NOMO-1 (cell line): ENCODE data around the gene SLC12A3.
A peak's percentile ranks its signal among the peaks of the same experiment; 100 is the strongest.

ENCODE experiments used
- DNase-seq, 2 experiments: peaks; one replicate each; lab custom pipeline; 2025; ENCODE audit not compliant: unreplicated experiment in 2 of 2; lab: John Stamatoyannopoulos, UW

Gene SLC12A3

GRCh38 chr16:56886826-56887225, 21.8 kb downstream of the SLC12A3 start:
- DNase-seq = no peak

DNA sequence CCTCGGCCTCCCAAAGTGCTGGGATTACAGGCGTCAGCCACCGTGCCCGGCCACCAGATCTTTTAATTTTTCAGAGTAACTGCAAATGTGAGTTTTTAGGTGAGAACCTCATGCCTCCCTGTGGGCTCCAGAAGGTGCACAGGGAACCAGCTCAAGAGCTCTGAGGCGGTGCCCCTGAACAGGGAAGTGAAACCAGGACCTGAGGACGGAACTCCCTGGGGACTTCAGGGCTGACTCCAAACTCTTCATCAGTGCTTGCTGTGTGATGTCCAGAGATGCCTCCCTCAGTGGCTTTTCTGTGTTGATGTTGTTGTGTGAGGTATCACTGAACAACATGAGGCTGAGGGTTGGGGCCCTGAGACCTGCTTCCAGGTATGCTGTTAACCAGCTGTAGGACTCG, 23.8 kb downstream of the SLC12A3 start:
- DNase-seq = peak; percentile 72 to 91

GRCh38 chr16:56889206-56889605, 24.2 kb downstream of the SLC12A3 start:
- no peak for DNase-seq

GRCh38 chr16:56891685-56892084, 26.7 kb downstream of the SLC12A3 start:
- DNase-seq = no peak

- DNase-seq = no peak
Observed at GRCh38 chr16:56892705-56893104, 27.7 kb downstream of the SLC12A3 start.

DNA sequence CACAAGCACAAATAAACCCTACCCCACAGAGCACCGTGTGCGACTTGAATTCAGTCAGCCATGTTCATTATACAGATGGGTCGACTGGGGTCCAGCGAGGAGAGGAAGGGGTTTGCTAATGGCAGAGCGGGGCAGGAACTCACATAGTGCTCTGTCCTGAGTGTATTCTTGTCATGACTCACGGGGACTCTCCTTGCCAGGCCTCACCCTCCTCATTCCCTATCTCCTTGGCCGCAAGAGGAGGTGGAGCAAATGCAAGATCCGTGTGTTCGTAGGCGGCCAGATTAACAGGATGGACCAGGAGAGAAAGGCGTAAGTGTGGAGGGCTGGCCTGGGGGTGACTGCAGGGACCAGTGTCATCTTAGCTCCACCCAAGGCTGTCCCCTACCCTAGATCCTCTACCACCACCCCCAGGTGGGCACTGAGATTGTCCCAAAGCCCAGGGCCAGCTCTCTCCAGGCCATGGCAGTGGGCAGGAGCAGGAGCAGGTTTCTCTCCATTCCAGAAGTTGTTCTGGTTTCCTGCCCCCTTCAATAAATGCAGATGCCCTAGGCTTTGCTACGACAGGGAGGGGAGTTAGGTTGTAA, 29.4 kb downstream of the SLC12A3 start:
- no peak for DNase-seq

DNA sequence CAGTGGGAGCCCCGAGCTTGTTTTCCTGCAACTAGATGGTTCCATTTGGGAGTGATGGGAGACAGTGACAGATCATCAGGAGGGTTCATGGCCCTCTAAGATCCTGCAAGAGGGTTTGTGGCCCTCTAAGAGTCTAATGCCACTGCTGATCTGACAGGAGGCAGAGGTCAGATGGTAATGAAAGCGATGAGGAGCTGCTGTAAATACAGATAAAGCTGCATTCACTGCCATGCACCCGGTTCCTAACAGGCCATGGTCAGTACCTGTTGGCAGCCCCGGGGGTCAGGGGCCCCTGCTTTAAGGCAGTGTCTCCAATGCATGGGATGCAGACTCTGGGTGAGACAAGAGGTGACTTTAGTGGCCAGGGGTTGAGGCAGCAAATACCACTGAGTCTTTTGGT, 30.8 kb downstream of the SLC12A3 start:
- DNase-seq = no peak

DNA sequence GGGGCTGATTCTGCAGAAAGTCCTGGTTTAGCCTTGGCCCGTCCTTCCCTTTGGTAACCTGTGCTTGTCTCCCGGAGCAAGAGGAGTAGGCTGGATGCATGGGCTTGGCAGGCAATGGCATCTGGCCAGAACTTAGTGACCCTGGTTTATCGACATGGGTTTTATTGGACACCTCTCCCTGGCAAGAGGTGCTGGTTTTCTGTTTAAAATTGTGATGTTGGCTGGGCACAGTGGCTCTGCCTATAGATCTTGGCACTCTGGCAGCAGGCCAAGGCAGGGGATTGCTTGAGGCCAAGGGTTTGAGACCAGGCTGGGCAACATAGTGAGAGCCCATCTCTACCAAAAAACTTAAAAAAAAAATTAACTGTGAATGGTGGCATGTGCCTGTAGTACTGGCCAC, 31.2 kb downstream of the SLC12A3 start:
- no peak for DNase-seq

GRCh38 chr16:56897026-56897799, 32.2 kb downstream of the SLC12A3 start:
- DNase-seq = no peak

- no peak for DNase-seq
Observed at GRCh38 chr16:56898847-56899246, 33.8 kb downstream of the SLC12A3 start.

GRCh38 chr16:56903866-56904265, 38.9 kb downstream of the SLC12A3 start:
- DNase-seq = no peak

GRCh38 chr16:56907401-56907800, 42.4 kb downstream of the SLC12A3 start:
- no peak for DNase-seq

DNA sequence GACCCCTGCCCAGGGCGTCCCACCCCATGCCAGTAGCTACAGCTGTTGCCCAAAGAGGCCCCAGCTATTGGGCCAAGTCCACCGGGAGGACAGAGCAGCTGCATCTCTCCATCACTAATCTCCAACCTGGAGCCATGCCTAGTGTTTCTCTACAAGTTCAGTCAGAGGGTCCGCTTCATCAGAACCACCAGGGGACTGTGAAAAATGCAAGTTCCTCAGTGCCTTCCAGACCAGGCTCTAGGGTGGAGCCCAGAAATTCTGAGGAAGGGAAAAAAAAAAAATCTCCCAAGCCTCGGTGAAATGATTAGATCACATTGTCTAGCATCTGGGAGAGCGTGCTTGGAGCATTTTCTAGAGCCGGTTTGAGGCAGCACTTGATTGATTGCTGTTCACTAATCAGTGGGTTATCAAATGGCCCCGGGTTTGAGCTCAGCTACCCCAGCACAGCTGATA, 44.5 kb downstream of the SLC12A3 start:
- no peak for DNase-seq

GRCh38 chr16:56910112-56910511, 45.1 kb downstream of the SLC12A3 start:
- no peak for DNase-seq

- DNase-seq = peak; percentile 57 to 68
Observed at GRCh38 chr16:56910654-56911539, 45.9 kb downstream of the SLC12A3 start.

DNA sequence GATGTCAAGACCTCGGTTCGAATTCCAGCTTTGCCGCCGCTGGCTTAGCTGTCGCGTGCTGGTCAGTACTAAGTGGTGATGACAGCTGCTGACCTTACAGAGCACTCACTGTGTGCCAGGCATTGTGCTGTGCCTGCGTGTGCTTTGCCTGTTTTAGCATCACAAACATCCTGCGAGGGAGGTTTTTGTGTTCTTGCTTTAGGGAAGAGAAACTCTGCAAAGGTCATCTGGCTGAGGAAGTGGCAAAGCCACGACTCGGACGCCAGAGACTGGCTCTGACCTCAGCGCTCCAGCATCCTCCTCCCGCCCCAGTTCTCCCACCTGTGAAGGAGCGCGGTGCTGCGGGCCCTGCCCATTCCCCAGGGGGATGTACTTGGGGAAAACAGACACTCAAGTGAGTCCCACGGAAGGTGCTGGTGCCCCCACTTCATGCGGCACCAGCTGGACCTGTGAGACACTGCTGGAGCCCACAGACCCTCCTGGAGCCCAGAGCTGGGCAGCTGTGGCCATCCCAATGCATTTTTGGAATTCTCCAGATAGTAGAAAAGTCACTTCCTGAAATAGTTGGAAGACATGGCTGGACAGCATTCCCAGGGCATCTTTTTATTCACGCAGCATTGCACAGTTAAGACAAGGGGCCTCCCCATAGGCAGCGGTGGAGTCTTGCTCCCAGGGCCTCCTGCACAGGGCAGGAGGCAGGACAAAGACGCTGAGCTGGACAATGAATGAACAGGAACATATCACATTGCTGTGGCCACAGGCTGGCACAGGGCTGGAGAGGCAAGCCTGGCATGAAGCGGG, 47.0 kb downstream of the SLC12A3 start:
- DNase-seq = peak; percentile 41 to 71

DNA sequence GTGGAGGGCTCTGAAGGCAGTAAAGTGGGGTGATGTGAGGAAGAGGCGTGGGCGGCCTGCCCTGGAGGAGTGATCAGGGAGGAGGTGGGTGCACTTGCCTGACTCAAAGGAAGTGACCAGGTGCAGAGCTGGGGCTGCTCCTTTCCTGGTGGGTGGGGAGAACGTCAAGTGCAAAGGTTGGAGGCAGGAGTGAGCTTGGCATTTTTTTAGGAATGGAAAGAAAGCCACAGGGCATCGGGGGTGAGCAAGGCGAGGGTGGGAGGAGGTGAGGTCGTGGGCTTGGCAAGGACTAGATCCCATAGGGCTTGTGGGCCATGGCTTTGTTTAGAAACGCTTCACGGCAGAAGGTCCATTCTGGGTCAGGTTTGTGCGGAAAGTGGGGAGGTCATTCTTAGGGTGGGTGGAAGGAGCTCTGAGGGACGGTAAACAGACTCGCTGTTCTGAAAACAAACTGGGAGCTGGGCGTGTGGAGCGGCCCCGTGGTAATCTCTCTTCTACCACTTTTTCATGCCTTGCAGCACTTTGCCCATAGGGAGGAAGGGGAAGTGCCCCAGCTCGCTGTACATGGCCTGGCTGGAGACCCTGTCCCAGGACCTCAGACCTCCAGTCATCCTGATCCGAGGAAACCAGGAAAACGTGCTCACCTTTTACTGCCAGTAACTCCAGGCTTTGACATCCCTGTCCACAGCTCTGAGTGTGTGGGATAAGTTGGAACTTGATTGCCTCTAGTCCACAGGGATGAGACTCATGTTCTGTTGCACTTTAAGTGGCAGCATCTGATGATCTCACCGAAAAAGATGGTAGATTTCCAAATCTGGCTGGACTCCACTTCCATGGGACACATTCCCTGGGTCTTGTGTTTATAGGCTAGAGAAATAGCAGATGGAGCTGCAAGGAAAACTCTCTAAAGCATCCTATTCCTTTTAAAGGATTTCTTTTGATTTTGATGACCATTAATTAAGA, 48.0 kb downstream of the SLC12A3 start:
- DNase-seq = no peak

DNA sequence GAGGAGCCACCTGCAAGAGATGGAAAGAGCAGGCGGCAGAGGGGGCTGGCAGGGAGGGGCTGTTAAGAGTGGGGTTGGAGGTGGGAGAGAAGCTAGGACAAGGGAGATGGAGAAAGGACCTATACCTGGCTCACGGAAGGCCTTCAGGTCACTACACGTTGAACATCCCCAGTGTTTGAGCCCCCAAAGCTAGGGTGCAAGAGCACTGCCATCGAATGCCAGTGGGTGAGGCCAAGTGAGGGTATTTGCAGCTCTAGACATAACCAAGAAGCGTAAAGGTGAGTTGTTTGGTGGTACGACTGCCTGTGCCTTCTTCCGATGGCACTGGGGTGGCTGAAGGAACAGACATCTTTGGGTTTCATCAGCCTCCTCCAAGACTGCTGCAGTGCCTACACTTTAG, 49.9 kb downstream of the SLC12A3 start:
- DNase-seq = no peak

- no peak for DNase-seq
Observed at GRCh38 chr16:56915336-56916119, 50.5 kb downstream of the SLC12A3 start.
